ENCODE results near the gene BOC.

Gene BOC

DNA sequence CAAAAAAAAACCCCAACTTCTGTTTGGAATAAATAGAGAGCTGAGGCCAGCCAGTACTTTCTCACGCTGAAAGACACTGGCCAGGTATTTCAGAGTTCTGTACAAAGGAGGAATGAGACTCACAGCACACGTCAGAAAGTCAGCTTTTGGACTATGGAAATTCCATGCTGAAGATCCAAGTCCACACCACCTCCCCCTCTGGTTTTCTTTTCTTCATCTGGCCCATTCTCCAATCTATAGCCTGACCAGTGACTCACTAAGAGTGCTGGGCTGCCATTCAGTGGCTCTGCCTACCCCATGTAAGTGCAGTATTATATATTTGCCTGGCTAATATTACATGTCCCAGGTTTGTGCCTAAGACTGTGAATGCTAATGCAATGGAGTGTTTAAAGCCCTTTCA, 13.9 kb downstream of the BOC start:
- DNase-seq (ENCODE audit: low spot score), result no peak

DNA sequence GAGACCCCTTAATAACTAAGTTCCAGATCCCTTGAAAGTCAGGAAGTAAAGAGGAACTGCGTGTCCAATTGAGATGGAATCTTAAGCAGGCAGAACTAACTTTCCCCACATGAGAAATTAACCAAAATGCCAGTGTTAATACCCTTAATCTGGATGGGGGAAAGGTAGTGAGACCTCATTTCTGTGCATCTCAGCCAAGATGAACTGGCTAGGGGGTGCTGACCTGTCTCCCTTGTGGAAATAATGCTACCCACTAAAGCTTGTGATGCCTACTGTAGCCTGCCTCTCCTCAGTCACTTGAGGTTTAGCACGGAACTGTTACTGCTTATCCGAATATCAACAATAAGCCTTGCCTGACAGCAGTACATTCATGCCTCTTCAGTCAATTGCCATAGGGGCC, 15.1 kb downstream of the BOC start:
- DNase-seq (ENCODE audit: low spot score), result no peak

GRCh38 chr3:113227146-113227545, 15.8 kb downstream of the BOC start:
- DNase-seq (ENCODE audit: low spot score), result no peak

DNA sequence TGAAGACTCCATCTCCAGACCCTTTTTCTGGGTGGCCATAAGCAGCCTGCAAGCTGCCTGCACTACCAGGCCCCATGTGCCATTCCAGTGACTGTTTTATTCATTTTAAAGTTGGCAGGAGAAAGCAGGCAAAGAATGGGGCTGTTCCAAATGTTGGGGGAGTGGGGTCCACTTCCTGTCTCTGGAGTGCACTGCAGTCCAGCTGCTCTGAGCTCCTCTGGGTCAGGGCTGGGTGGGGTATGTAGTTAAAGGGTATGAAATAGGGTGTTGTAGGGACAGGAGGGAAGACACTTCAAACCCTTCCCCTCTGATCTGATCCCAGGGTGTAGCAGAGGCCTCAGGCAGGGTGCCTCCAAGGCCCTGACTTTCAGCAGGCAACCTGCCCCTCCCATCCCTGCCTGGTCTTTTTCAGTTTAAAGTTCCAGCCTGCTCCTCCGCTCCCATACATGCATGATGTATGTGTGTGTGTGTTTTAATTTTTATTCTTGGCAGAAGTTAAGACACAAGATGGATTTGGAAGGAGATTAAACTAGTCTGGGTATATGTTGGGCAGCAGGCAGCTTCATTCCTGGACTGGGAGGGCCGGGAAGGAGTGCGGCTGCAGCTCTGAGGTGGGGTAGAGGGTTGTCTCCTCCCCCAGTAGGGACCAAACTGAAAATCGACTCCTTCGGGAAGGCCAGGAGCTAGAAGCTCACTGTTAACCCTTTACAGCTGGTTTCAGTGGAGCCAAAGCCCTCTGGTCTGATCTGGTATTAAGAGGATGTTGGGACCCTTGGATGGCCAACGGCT, 17.3 kb downstream of the BOC start:
- no peak for DNase-seq (ENCODE audit: low spot score)

GRCh38 chr3:113231391-113231790, 20.0 kb downstream of the BOC start:
- no peak for DNase-seq (ENCODE audit: low spot score)

GRCh38 chr3:113231827-113232253, 20.5 kb downstream of the BOC start:
- no peak for DNase-seq (ENCODE audit: low spot score)

- no peak for DNase-seq (ENCODE audit: low spot score)
Observed at GRCh38 chr3:113232342-113232741, 21.0 kb downstream of the BOC start.

GRCh38 chr3:113233497-113233896, 22.1 kb downstream of the BOC start:
- DNase-seq (ENCODE audit: low spot score), result no peak

GRCh38 chr3:113234028-113234427, 22.7 kb downstream of the BOC start:
- no peak for DNase-seq (ENCODE audit: low spot score)

DNA sequence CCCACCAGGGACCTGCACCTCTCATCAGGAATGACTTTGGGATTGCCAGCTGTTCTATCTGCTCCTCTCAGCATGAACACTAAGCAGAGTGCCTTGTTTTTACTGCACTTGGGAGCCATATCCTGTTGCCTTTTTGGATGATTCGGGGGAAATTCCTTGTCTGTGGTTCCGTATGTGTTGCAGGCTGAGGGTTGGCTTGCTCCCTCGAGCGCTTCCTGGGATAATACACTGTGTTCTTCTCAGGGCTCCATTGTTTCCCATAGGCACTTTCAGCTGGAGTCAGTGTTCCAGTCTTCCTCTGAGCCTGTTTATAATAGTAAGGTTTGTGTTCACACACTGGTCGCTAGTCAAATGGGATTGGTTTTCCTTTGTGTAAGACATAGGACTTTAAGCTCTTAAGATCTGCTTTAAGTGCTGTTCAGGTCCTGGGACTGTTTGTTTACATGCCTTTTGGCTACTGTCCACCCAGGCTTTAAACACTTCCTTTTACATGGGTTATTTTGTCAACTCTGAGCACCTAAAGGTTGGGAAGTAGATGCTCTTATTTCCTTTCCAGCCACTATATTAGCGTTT, 23.4 kb downstream of the BOC start:
- DNase-seq (ENCODE audit: low spot score), result no peak

GRCh38 chr3:113238503-113238902, 27.1 kb downstream of the BOC start:
- DNase-seq (ENCODE audit: low spot score), result no peak

DNA sequence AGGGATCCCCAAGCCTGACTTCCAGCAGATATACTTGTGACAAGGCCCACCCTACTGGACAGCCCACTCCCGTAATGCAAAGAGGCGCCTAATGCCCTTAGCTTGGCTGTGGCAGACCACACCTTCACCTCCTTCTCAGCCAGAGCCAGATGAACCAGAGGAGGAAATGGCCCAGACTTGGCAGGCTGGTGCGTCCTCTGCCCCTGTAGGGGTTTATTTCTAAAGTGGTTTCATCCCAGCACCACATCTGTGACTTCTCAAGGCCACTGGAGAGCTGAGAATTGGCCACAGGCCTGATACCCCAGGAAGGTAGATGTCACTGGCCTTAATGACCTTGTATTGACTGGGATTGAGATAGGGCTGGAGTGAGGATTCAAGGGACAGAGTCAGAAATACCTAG, 29.5 kb downstream of the BOC start:
- DNase-seq (ENCODE audit: low spot score), result no peak

DNA sequence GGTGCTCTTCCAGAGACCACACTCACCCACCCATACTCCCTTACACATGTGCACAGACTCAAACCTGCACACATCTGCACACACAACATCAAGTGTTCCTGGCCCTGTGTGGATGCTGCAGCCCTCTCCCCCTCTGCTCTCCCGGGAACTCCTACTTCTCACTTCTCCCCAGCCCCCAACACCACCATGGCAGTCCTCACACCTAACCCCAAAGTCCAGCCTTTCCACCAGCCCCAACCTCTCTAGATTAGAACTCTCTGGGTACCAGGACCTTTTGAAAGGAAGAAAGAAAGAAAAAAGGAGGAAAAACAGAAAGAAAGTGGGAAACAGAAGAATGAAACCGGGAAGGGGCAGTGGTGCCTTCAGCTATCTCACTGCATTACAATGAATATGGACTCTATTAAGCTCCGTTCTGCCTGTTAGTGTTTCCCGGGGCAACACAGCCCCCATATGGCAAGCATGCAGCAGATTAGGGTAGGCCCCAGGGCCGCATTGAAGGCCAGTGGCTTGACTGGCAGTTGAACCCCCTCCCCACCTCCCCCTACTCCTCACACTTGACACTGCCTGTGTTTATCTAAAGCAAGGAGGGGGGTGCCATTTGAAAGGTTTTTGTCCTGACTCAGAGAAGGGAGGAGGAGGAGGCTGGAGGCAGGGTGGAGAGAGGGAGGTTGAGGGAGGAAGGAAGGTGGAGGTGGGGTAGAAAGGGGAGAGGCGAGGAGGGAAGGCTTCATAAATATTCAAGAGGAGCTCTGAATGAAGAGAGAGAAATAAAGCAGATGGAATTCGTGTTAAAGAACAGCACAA, 30.1 kb downstream of the BOC start:
- no peak for DNase-seq (ENCODE audit: low spot score)

GRCh38 chr3:113242096-113242581, 30.8 kb downstream of the BOC start:
- no peak for DNase-seq (ENCODE audit: low spot score)

- no peak for DNase-seq (ENCODE audit: low spot score)
Observed at GRCh38 chr3:113243071-113243470, 31.7 kb downstream of the BOC start.

DNA sequence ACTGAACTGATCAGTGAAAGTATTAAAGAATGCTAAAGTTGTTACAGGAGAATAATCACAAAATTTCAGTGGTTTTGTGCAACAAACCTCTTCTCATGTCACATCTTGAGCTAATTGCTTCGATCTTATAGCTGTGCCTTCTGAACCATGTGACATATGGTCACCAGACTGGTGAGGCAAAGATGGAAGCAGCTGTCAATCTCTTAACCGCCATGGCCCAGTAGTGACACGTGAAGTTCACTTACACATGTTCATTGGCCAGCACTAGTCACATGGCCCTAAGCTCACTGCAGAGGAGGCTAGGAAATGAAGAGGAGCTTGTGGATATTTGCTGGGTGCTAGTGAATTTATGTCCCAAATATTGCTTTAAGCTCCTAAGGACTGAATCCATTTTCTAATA, 32.5 kb downstream of the BOC start:
- DNase-seq (ENCODE audit: low spot score), result no peak

GRCh38 chr3:113245761-113246161, 34.4 kb downstream of the BOC start:
- DNase-seq (ENCODE audit: low spot score), result no peak

DNA sequence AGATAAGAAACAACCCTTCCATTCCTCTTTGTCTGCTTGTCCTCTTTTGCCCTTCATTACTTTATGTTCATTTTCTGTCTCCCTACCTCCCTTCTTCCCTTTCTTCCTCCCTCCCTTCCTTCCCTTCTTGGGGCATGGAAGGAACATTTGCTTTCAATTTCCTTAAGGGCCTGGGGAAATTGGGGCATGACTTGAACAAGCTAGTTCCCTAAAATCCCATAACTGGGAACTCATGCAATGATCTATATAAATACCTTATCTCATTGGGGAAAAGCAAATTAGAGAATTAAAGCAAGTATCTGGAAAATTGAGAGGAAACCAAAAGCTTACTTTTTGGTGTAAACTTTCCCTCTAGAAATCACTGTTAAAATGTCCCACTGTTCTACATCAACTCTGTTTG, 35.7 kb downstream of the BOC start:
- DNase-seq (ENCODE audit: low spot score), result no peak

DNA sequence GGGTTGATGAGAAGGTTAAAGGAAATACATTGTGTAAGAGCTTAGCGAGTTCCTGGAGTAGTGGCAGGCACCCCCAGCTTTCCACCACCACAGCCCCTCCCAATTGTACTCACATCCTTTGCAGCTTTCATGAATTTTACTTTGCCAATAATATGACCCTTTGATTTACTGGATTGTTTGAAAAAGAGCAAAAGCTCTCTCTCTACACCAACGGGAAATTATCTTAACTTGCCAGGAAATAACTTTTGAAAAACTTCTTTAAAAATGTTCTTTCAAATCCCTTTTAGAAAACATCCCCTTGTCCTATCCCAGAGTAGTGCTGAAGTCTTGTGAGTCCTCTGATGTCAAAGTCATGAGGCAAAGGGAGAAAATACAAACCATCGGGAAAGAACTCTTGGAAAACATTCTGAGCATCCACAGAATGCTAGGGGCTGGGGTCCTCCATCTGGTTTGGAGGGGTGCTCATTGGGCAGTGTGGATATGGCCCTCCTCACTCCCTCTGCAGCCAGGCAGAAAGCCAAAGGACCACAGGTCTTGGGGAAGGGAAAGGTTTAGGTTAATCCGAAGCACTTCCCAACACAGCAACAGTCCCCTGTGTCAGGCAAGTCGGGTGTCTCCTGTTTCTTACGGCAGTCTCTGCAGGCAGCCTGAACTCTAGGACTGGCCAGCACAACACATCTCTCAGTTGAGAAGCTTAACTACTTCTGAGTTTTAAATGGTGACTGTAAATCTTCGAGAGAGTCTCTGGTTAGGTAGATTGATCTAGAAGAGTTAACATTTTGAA, 36.5 kb downstream of the BOC start:
- no peak for DNase-seq (ENCODE audit: low spot score)

DNA sequence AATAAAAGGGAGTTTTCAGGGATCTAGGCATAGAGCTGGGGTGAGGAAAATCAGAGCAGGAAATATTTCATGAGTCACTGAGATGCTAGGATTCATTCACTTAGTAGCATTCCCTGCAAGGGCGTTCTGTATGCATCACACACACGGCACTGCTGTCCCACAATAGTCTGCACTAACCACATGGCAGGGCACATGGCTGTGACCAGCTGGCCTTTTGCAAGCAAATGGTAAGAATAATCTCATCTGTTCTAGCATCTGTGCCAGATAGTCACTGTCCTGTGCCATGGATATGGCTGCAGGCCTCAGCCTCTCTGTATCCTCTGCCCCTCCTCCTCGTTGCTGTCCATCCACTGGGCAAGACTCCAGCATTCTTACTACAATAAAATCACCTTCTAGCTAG, 37.8 kb downstream of the BOC start:
- DNase-seq (ENCODE audit: low spot score), result no peak

GRCh38 chr3:113249601-113250000, 38.2 kb downstream of the BOC start:
- no peak for DNase-seq (ENCODE audit: low spot score)

DNA sequence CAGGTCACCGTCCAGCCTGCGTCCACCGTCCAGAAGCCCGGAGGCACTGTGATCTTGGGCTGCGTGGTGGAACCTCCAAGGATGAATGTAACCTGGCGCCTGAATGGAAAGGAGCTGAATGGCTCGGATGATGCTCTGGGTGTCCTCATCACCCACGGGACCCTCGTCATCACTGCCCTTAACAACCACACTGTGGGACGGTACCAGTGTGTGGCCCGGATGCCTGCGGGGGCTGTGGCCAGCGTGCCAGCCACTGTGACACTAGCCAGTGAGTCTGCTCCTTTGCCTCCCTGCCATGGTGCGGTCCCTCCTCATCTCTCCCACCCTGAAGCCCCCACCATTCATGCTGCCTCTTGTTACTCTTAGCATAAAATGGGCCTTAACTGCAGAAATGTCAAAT, 39.2 kb downstream of the BOC start:
- no peak for DNase-seq (ENCODE audit: low spot score)

Measured in globus pallidus (tissue), 1 donor.